ENCODE measurements around the gene SUGCT. TPM values are rescaled to one million over a fixed set of nuclear protein-coding genes. Genes with fewer than 3 reads are reported as not detected.
A peak's percentile ranks its signal among the peaks of the same experiment; 100 is the strongest.

The SUGCT gene
- total and polyA plus RNA-seq, 3 donors from 2014 or later: 7.1 to 9.8 (median 8.1) TPM

DNA sequence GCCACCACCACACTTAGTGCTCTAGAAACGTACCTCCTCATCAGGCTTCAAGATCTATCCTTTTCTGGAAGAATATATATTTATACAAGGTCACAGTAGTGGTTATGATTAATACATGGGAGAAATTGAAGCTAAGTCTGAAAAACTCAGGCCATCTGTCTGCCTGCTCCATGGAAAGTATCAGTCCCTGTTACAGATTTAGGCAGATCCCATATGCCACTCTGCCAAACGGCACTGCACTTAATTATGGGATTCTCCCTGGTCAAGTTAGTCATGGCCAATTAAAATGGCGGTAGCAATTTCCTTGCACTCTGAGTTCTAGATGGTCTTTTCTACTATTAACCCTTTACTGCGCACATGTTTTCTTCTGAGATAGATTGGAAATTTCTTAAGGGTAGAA, 740.0 kb downstream of the SUGCT start:
- WGBS, 2 donors: 82 to 84% methylated on average over 4 of the region's 4 CpGs
- TF ChIP-seq, protein P1, sequence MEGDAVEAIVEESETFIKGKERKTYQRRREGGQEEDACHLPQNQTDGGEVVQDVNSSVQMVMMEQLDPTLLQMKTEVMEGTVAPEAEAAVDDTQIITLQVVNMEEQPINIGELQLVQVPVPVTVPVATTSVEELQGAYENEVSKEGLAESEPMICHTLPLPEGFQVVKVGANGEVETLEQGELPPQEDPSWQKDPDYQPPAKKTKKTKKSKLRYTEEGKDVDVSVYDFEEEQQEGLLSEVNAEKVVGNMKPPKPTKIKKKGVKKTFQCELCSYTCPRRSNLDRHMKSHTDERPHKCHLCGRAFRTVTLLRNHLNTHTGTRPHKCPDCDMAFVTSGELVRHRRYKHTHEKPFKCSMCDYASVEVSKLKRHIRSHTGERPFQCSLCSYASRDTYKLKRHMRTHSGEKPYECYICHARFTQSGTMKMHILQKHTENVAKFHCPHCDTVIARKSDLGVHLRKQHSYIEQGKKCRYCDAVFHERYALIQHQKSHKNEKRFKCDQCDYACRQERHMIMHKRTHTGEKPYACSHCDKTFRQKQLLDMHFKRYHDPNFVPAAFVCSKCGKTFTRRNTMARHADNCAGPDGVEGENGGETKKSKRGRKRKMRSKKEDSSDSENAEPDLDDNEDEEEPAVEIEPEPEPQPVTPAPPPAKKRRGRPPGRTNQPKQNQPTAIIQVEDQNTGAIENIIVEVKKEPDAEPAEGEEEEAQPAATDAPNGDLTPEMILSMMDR (IDR thresholded peaks at IDR 0.05): no peak
- TF ChIP-seq POLR2A (IDR thresholded peaks at IDR 0.05): no peak
- H3K9me3 ChIP-seq: no peaks in the 10 kb centered on the region

DNA sequence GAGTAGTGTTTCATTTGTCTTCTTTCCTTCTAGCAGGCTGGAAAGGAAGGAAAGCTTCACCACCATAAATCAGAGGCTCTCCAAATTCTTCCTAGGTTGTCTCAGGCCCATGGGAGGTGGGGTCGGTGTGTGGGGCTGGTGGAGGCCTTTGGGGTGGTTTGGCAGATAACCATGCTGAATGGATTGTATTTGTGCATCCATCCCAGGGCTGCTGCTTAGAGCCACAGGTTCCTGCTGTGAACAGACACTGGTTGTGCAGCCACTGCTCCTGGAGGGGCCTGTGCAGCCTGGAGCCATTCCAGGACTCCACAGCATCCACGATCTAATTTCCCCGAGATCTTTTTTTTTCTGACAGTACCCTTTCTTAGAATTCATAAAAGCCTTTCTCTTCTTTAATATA, 741.8 kb downstream of the SUGCT start:
- Histone ChIP-seq H3K9me3 (no peaks in the 10 kb centered on the region), H3K36me3 (ENCODE audit: low read depth, missing control alignments) (no peaks in the 10 kb centered on the region), H3K27me3 (no peaks in the 10 kb centered on the region), H3K4me3 (no peak overlapping the region), H3K4me1 (no peaks in the 10 kb centered on the region), H3K27ac (no peak overlapping the region)
- no peak for DNase-seq
- intact Hi-C loops (cut with DNase I; ENCODE audit: low total_unique reads): no loop called here
- TF ChIP-seq, protein P1 (IDR thresholded peaks at IDR 0.05): no peak
- 69 to 74% methylated on average over 3 of the region's 3 CpGs for WGBS, 2 donors

More for the DNA sequence above, 740.0 kb downstream of the SUGCT start:
- Histone ChIP-seq H3K27me3 (no peaks in the 10 kb centered on the region), H3K4me1 (no peaks in the 10 kb centered on the region), H3K27ac (no peak overlapping the region), H3K36me3 (ENCODE audit: low read depth, missing control alignments) (no peaks in the 10 kb centered on the region), H3K4me3 (no peak overlapping the region)
- intact Hi-C loops (cut with DNase I; ENCODE audit: low total_unique reads): no loop called here
- DNase-seq: no peak

DNA sequence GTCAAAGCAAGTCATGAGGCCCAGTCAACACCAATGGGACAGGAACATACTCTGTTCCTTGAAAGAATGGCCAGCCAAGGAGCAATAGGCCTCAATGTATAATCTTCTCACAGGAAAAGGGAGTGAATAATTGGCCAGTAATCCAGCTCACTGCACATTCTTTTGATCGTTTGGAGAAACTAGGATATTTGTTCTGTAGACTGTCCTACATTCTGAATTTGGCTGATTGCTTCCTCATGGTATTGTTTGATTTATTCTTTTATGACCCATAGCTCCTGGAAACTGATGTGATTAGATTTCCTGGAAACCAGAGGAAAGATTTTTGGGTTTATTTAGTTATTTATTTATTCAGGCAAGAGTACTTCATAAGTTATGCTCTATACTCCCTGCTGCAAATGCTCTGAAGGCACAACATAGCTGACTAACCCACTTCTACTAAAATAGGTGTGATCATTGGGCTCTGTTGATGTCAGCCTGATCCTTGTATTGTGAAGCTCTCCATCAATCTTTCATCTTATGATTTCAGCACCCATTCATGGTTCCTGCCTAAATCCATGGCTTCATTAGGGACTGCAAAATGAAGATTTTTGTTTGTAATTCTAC, 745.2 kb downstream of the SUGCT start:
- H3K4me3 ChIP-seq: no peak overlapping the region
- no peaks in the 10 kb centered on the region for H3K9me3 ChIP-seq
- H3K27ac ChIP-seq: no peak overlapping the region
- no peaks in the 10 kb centered on the region for H3K36me3 ChIP-seq (ENCODE audit: low read depth, missing control alignments)
- 43 to 64% methylated on average over 1 of the region's 1 CpG for WGBS, 2 donors
- TF ChIP-seq POLR2A (IDR thresholded peaks at IDR 0.05): no peak
- TF ChIP-seq, protein P1 (IDR thresholded peaks at IDR 0.05): no peak
- no peak for DNase-seq
- intact Hi-C loops (cut with DNase I; ENCODE audit: low total_unique reads): no loop called here
- no peaks in the 10 kb centered on the region for H3K27me3 ChIP-seq
- H3K4me1 ChIP-seq: peaks cover 7% of the 10 kb centered on the region

DNA sequence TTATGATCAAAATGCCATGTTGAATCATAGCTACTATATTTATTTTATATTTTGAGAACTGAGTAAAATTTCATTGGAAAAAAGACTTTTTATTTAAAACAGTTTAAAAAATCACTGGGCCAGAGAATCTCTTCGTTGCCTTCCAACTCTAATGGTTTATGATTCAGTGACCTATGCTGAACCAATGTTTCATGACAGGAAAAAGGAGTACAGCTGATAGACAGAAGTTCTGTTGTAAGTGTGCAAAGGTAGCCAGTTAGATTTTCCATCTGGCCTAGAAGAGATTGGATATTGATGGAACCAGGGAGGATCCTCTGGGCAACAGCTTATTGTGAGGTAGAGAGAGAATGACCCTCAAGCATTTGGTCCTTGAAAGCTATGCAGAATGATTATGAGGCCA, 745.8 kb downstream of the SUGCT start:
- peaks cover 7% of the 10 kb centered on the region for H3K4me1 ChIP-seq
- WGBS, 2 donors: 54 to 61% methylated on average over 1 of the region's 1 CpG
- no peak for DNase-seq
- intact Hi-C loops (cut with DNase I; ENCODE audit: low total_unique reads): no loop called here
- no peak overlapping the region for H3K4me3 ChIP-seq
- H3K36me3 ChIP-seq (ENCODE audit: low read depth, missing control alignments): no peaks in the 10 kb centered on the region
- no peaks in the 10 kb centered on the region for H3K27me3 ChIP-seq
- H3K9me3 ChIP-seq: no peaks in the 10 kb centered on the region
- H3K27ac ChIP-seq: no peak overlapping the region
- TF ChIP-seq, protein P1 (IDR thresholded peaks at IDR 0.05): no peak
- TF ChIP-seq POLR2A (IDR thresholded peaks at IDR 0.05): no peak

DNA sequence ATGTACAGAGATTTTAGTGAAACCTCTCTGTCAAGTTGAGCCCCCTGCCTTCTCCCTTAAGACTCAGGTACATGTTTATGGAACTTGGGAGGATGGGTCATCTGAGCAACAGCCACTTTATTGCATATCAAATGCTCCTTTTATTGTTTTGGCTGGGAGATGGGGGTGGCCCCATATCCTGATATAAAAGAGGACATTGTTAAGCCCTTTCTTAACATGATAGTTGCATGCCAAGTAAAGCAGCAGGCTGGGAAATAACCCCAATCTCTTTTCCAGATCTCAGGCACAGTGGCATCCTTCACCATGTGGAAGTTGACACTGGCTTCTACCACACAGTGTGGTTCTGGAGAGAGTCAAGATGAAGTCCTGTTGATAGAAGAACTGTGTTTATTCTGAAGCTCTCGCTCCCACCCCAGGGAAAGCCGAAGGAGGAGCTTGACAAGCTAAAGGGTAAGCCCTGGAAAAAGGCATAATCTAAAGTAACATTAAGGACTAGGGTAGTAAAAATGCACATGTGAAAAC, 746.7 kb downstream of the SUGCT start:
- peak overlapping the region in 1 of 2 donors; percentile 50 for H3K27ac ChIP-seq
- DNase-seq: no peak
- intact Hi-C loops (cut with DNase I; ENCODE audit: low total_unique reads): no loop called here
- H3K27me3 ChIP-seq: no peaks in the 10 kb centered on the region
- peaks cover 7% of the 10 kb centered on the region for H3K4me1 ChIP-seq
- H3K4me3 ChIP-seq: no peak overlapping the region
- no peaks in the 10 kb centered on the region for H3K36me3 ChIP-seq (ENCODE audit: low read depth, missing control alignments)
- no peaks in the 10 kb centered on the region for H3K9me3 ChIP-seq
- TF ChIP-seq, protein P1 (IDR thresholded peaks at IDR 0.05): no peak
- no peak for TF ChIP-seq POLR2A (IDR thresholded peaks at IDR 0.05)
- 85 to 92% methylated on average over 2 of the region's 2 CpGs for WGBS, 2 donors
